ENCODE measurements around the gene TM4SF18.

Gene TM4SF18

GRCh38 chr3:149273096-149273751 is 60.2 kb downstream of the TM4SF18 start:
- TF ChIP-seq CTCF (IDR thresholded peaks at IDR 0.05; ENCODE audit: extremely low read depth, insufficient read depth, missing control alignments) = peak; percentile 95
- DNase-seq (ENCODE audit: low spot score) = peak; percentile 56
- in situ Hi-C loops (cut with MboI; ENCODE audit: low pct_unique_long_range_greater_than_20kb, low sequenced_read_pairs, unreplicated experiment) = loop anchor here (10.0 kb wide), 2 partner anchors 158 to 318 kb away; no protein-coding TSS in a partner anchor

GRCh38 chr3:149271669-149272068 is 61.8 kb downstream of the TM4SF18 start:
- DNase-seq (ENCODE audit: low spot score) = no peak
- TF ChIP-seq CTCF (IDR thresholded peaks at IDR 0.05; ENCODE audit: extremely low read depth, insufficient read depth, missing control alignments) = no peak
- in situ Hi-C loops (cut with MboI; ENCODE audit: low pct_unique_long_range_greater_than_20kb, low sequenced_read_pairs, unreplicated experiment) = loop anchor here (10.0 kb wide), 2 partner anchors 157 to 317 kb away; no protein-coding TSS in a partner anchor

- DNase-seq (ENCODE audit: low spot score) = no peak
- in situ Hi-C loops (cut with MboI; ENCODE audit: low pct_unique_long_range_greater_than_20kb, low sequenced_read_pairs, unreplicated experiment) = loop anchor here (10.0 kb wide), 2 partner anchors 155 to 315 kb away; no protein-coding TSS in a partner anchor
These were observed 63.3 kb downstream of the TM4SF18 start for GRCh38 chr3:149270180-149270579.

GRCh38 chr3:149269687-149270086 is 63.7 kb downstream of the TM4SF18 start:
- no peak for DNase-seq (ENCODE audit: low spot score)
- in situ Hi-C loops (cut with MboI; ENCODE audit: low pct_unique_long_range_greater_than_20kb, low sequenced_read_pairs, unreplicated experiment) = loop anchor here (10.0 kb wide), 2 partner anchors 155 to 315 kb away; no protein-coding TSS in a partner anchor
- no peak for TF ChIP-seq CTCF (IDR thresholded peaks at IDR 0.05; ENCODE audit: extremely low read depth, insufficient read depth, missing control alignments)

More at GRCh38 chr3:149270180-149270579, 63.3 kb downstream of the TM4SF18 start:
- TF ChIP-seq CTCF (IDR thresholded peaks at IDR 0.05; ENCODE audit: extremely low read depth, insufficient read depth, missing control alignments) = no peak

Measured in GM13977 (cell line).